ENCODE results near the gene SERPINB6.

The SERPINB6 gene

DNA sequence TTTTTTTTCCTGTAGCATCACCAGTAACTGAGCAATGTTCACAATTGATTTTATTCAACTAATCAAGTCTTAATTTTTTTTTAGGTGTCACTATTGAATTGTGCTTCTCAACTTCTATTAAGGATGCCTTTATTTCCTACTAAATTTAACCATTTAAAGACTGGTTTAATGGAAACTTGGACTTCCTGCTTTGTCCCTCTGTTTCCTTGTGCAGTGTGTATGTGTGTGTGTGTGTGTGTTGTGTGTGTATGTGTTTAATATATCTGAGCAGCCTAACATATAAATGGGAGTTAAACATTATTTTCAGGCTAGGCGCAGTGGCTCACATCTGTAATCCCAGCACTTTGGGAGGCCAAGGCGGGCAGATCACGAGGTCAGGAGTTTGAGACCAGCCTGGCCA is 1.8 kb downstream of the SERPINB6 start:
- Histone ChIP-seq H3K9ac (ENCODE audit: low read depth in 1 of 2, low read length in 2 of 2) (peak overlapping the region; percentile 64 to 77), H3K27ac (ENCODE audit: low read depth, low read length) (peak overlapping the region; percentile 23), H3K4me3 (ENCODE audit: low read depth in 1 of 2, low read length in 2 of 2) (peak overlapping the region; percentile 17 to 27), H3K27me3 (ENCODE audit: control insufficient read depth in 1 of 2, insufficient read depth in 2 of 2, low read length in 2 of 2) (no peaks in the 10 kb centered on the region), H3K9me3 (ENCODE audit: control insufficient read depth in 1 of 2, low read length in 2 of 2) (no peaks in the 10 kb centered on the region), H3K4me1 (ENCODE audit: control insufficient read depth in 1 of 2, insufficient read depth in 2 of 2, low read length in 2 of 2) (peaks cover 18 to 33% of the 10 kb centered on the region in 2 donors), H3K36me3 (ENCODE audit: control insufficient read depth in 1 of 2, insufficient read depth in 2 of 2, low read length in 2 of 2) (peaks cover 0 to 9% of the 10 kb centered on the region in 2 donors)

- H3K9me3 ChIP-seq (ENCODE audit: control insufficient read depth in 1 of 2, low read length in 2 of 2), result no peaks in the 10 kb centered on the region
- no peak overlapping the region for H3K9ac ChIP-seq (ENCODE audit: low read depth in 1 of 2, low read length in 2 of 2)
- H3K27ac ChIP-seq (ENCODE audit: low read depth, low read length), result no peak overlapping the region
These were observed 2.7 kb downstream of the SERPINB6 start for GRCh38 chr6:2968600-2969135.

GRCh38 chr6:2967936-2968335 is 3.4 kb downstream of the SERPINB6 start:
- Histone ChIP-seq H3K9me3 (ENCODE audit: control insufficient read depth in 1 of 2, low read length in 2 of 2) (no peaks in the 10 kb centered on the region), H3K27me3 (ENCODE audit: control insufficient read depth in 1 of 2, insufficient read depth in 2 of 2, low read length in 2 of 2) (no peaks in the 10 kb centered on the region), H3K27ac (ENCODE audit: low read depth, low read length) (no peak overlapping the region), H3K4me1 (ENCODE audit: control insufficient read depth in 1 of 2, insufficient read depth in 2 of 2, low read length in 2 of 2) (peaks cover 27 to 41% of the 10 kb centered on the region in 2 donors), H3K9ac (ENCODE audit: low read depth in 1 of 2, low read length in 2 of 2) (peak overlapping the region in 1 of 2 donors; percentile 43), H3K4me3 (ENCODE audit: low read depth in 1 of 2, low read length in 2 of 2) (no peak overlapping the region), H3K36me3 (ENCODE audit: control insufficient read depth in 1 of 2, insufficient read depth in 2 of 2, low read length in 2 of 2) (peaks cover 0 to 9% of the 10 kb centered on the region in 2 donors)

More at GRCh38 chr6:2968600-2969135, 2.7 kb downstream of the SERPINB6 start:
- H3K4me3 ChIP-seq (ENCODE audit: low read depth in 1 of 2, low read length in 2 of 2), result no peak overlapping the region
- peaks cover 21 to 35% of the 10 kb centered on the region in 2 donors for H3K4me1 ChIP-seq (ENCODE audit: control insufficient read depth in 1 of 2, insufficient read depth in 2 of 2, low read length in 2 of 2)
- H3K27me3 ChIP-seq (ENCODE audit: control insufficient read depth in 1 of 2, insufficient read depth in 2 of 2, low read length in 2 of 2), result no peaks in the 10 kb centered on the region
- peaks cover 0 to 9% of the 10 kb centered on the region in 2 donors for H3K36me3 ChIP-seq (ENCODE audit: control insufficient read depth in 1 of 2, insufficient read depth in 2 of 2, low read length in 2 of 2)

GRCh38 chr6:2966347-2966746 is 5.0 kb downstream of the SERPINB6 start:
- Histone ChIP-seq H3K4me3 (ENCODE audit: low read depth in 1 of 2, low read length in 2 of 2) (no peak overlapping the region), H3K4me1 (ENCODE audit: control insufficient read depth in 1 of 2, insufficient read depth in 2 of 2, low read length in 2 of 2) (peaks cover 41 to 57% of the 10 kb centered on the region in 2 donors), H3K9me3 (ENCODE audit: control insufficient read depth in 1 of 2, low read length in 2 of 2) (no peaks in the 10 kb centered on the region), H3K9ac (ENCODE audit: low read depth in 1 of 2, low read length in 2 of 2) (peak overlapping the region in 1 of 2 donors; percentile 3), H3K27ac (ENCODE audit: low read depth, low read length) (no peak overlapping the region), H3K27me3 (ENCODE audit: control insufficient read depth in 1 of 2, insufficient read depth in 2 of 2, low read length in 2 of 2) (no peaks in the 10 kb centered on the region), H3K36me3 (ENCODE audit: control insufficient read depth in 1 of 2, insufficient read depth in 2 of 2, low read length in 2 of 2) (peaks cover 0 to 9% of the 10 kb centered on the region in 2 donors)

DNA sequence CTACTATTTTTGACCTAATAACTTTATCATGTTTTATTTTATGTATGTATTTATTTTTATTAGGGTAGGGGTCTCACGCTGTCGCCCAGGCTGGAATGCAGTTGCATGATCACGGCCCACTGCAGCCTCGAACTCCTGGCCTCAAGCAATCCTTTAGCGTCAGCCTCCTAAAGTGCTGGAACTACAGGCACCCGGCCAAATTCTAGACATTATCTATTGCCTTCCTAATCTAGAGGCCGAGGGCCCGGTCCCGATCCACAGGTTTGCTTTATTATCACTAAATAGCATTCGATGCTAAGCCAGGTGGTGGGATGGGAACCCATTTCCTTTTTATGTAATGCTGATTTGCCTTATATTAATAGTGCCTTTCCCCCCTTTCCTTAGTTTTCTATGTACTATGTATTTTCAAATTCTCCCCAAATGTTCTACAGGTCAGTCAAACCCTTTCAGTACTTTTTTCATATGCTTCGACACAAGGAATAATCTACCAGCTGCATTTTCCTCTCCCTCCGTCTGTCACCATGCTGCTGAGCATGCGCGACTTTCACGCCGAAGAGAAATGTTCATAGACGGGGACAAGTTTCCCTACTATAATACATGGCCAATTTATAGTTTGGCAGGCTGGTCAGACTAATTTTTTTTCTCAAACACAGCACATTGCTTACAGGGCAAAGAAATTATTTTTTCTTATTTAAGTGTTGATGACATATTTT is 6.4 kb downstream of the SERPINB6 start:
- H3K27ac ChIP-seq (ENCODE audit: low read depth, low read length), result no peak overlapping the region

GRCh38 chr6:2963756-2964155 is 7.6 kb downstream of the SERPINB6 start:
- H3K9ac ChIP-seq (ENCODE audit: low read depth in 1 of 2, low read length in 2 of 2), result no peak overlapping the region
- no peaks in the 10 kb centered on the region for H3K9me3 ChIP-seq (ENCODE audit: control insufficient read depth in 1 of 2, low read length in 2 of 2)
- H3K36me3 ChIP-seq (ENCODE audit: control insufficient read depth in 1 of 2, insufficient read depth in 2 of 2, low read length in 2 of 2), result peaks cover 0 to 22% of the 10 kb centered on the region in 2 donors
- no peak overlapping the region for H3K27ac ChIP-seq (ENCODE audit: low read depth, low read length)
- no peak overlapping the region for H3K4me3 ChIP-seq (ENCODE audit: low read depth in 1 of 2, low read length in 2 of 2)
- peaks cover 57 to 63% of the 10 kb centered on the region in 2 donors for H3K4me1 ChIP-seq (ENCODE audit: control insufficient read depth in 1 of 2, insufficient read depth in 2 of 2, low read length in 2 of 2)
- H3K27me3 ChIP-seq (ENCODE audit: control insufficient read depth in 1 of 2, insufficient read depth in 2 of 2, low read length in 2 of 2), result no peaks in the 10 kb centered on the region

More for the DNA sequence above, 6.4 kb downstream of the SERPINB6 start:
- Histone ChIP-seq H3K4me1 (ENCODE audit: control insufficient read depth in 1 of 2, insufficient read depth in 2 of 2, low read length in 2 of 2) (peaks cover 55 to 63% of the 10 kb centered on the region in 2 donors), H3K27me3 (ENCODE audit: control insufficient read depth in 1 of 2, insufficient read depth in 2 of 2, low read length in 2 of 2) (no peaks in the 10 kb centered on the region), H3K36me3 (ENCODE audit: control insufficient read depth in 1 of 2, insufficient read depth in 2 of 2, low read length in 2 of 2) (peaks cover 0 to 13% of the 10 kb centered on the region in 2 donors), H3K9ac (ENCODE audit: low read depth in 1 of 2, low read length in 2 of 2) (no peak overlapping the region), H3K9me3 (ENCODE audit: control insufficient read depth in 1 of 2, low read length in 2 of 2) (no peaks in the 10 kb centered on the region), H3K4me3 (ENCODE audit: low read depth in 1 of 2, low read length in 2 of 2) (no peak overlapping the region)

DNA sequence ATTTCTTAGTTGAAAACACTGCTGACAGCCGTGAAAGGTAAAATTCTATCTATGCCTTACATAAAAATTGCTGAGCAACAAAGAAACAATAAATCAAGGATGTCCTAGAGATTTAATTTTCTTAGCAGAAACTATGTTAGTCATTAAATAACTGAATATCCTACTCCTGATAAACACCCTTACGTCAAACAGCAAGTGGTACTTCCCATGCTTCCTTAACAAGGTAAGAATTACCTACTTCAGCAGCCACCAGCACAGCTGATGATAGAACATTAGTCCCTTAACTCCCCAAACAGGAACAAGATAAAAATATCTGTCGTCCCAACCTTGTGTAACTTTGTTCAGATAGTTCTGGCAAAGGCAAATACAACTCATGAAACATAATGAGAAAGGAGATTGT is 8.7 kb downstream of the SERPINB6 start:
- peak overlapping the region; percentile 13 for H3K27ac ChIP-seq (ENCODE audit: low read depth, low read length)
- H3K9me3 ChIP-seq (ENCODE audit: control insufficient read depth in 1 of 2, low read length in 2 of 2), result no peaks in the 10 kb centered on the region
- H3K4me3 ChIP-seq (ENCODE audit: low read depth in 1 of 2, low read length in 2 of 2), result peak overlapping the region in 1 of 2 donors; percentile 26
- peak overlapping the region; percentile 52 to 53 for H3K9ac ChIP-seq (ENCODE audit: low read depth in 1 of 2, low read length in 2 of 2)
- no peaks in the 10 kb centered on the region for H3K27me3 ChIP-seq (ENCODE audit: control insufficient read depth in 1 of 2, insufficient read depth in 2 of 2, low read length in 2 of 2)
- H3K4me1 ChIP-seq (ENCODE audit: control insufficient read depth in 1 of 2, insufficient read depth in 2 of 2, low read length in 2 of 2), result peaks cover 68 to 73% of the 10 kb centered on the region in 2 donors
- peaks cover 6 to 25% of the 10 kb centered on the region in 2 donors for H3K36me3 ChIP-seq (ENCODE audit: control insufficient read depth in 1 of 2, insufficient read depth in 2 of 2, low read length in 2 of 2)

DNA sequence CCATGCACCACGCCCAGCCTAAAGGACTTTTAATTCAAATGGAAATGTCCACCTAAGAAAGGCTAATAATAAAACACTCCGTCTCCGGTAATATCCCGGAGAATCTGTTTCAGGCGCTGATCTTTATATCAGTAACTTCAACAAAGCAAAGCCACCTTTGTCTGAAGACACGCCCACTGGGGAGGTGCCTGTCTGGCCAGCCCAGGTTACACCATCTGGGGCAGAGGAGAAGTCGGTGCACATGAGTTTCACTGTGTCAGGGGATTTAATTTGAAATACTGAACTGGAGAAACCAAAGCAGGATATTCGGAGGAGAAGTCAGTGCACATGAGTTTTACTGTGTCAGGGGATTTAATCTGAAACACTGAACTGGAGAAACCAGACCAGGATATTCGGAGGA is 9.4 kb downstream of the SERPINB6 start:
- H3K9me3 ChIP-seq (ENCODE audit: control insufficient read depth in 1 of 2, low read length in 2 of 2), result no peaks in the 10 kb centered on the region
- peaks cover 10 to 29% of the 10 kb centered on the region in 2 donors for H3K36me3 ChIP-seq (ENCODE audit: control insufficient read depth in 1 of 2, insufficient read depth in 2 of 2, low read length in 2 of 2)
- H3K4me1 ChIP-seq (ENCODE audit: control insufficient read depth in 1 of 2, insufficient read depth in 2 of 2, low read length in 2 of 2), result peaks cover 74 to 77% of the 10 kb centered on the region in 2 donors
- H3K27me3 ChIP-seq (ENCODE audit: control insufficient read depth in 1 of 2, insufficient read depth in 2 of 2, low read length in 2 of 2), result no peaks in the 10 kb centered on the region
- H3K9ac ChIP-seq (ENCODE audit: low read depth in 1 of 2, low read length in 2 of 2), result peak overlapping the region; percentile 52 to 53
- H3K4me3 ChIP-seq (ENCODE audit: low read depth in 1 of 2, low read length in 2 of 2), result peak overlapping the region; percentile 37 to 56
- H3K27ac ChIP-seq (ENCODE audit: low read depth, low read length), result peak overlapping the region; percentile 17

- H3K9ac ChIP-seq (ENCODE audit: low read depth in 1 of 2, low read length in 2 of 2), result peak overlapping the region; percentile 34 to 53
- peaks cover 13 to 33% of the 10 kb centered on the region in 2 donors for H3K36me3 ChIP-seq (ENCODE audit: control insufficient read depth in 1 of 2, insufficient read depth in 2 of 2, low read length in 2 of 2)
- peak overlapping the region; percentile 17 for H3K27ac ChIP-seq (ENCODE audit: low read depth, low read length)
- H3K9me3 ChIP-seq (ENCODE audit: control insufficient read depth in 1 of 2, low read length in 2 of 2), result no peaks in the 10 kb centered on the region
- H3K4me3 ChIP-seq (ENCODE audit: low read depth in 1 of 2, low read length in 2 of 2), result peak overlapping the region; percentile 37 to 56
- peaks cover 72% of the 10 kb centered on the region in 2 donors for H3K4me1 ChIP-seq (ENCODE audit: control insufficient read depth in 1 of 2, insufficient read depth in 2 of 2, low read length in 2 of 2)
- H3K27me3 ChIP-seq (ENCODE audit: control insufficient read depth in 1 of 2, insufficient read depth in 2 of 2, low read length in 2 of 2), result no peaks in the 10 kb centered on the region
These were observed 9.9 kb downstream of the SERPINB6 start for GRCh38 chr6:2961506-2961905.

DNA sequence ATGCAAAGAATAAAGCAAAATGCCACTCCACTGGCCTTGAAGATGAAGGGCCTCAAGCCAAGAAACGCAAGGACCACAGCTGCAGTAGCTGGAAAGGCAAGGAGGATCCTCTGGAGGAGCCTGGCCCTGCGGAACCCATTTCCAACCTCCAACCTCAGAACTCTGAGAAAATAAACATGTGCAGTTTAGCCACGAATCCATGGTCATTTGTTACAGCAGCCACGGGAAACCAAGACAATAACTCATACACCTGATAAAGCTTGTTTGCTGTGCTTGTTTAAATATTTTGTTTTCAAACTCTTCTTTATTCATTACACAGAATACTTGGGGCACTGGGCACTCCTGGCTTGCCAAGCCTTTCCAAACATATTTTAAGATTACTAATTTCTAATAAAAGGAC is 10.4 kb downstream of the SERPINB6 start:
- Histone ChIP-seq H3K9me3 (ENCODE audit: control insufficient read depth in 1 of 2, low read length in 2 of 2) (no peaks in the 10 kb centered on the region), H3K27me3 (ENCODE audit: control insufficient read depth in 1 of 2, insufficient read depth in 2 of 2, low read length in 2 of 2) (no peaks in the 10 kb centered on the region), H3K27ac (ENCODE audit: low read depth, low read length) (no peak overlapping the region), H3K4me1 (ENCODE audit: control insufficient read depth in 1 of 2, insufficient read depth in 2 of 2, low read length in 2 of 2) (peaks cover 66 to 69% of the 10 kb centered on the region in 2 donors), H3K36me3 (ENCODE audit: control insufficient read depth in 1 of 2, insufficient read depth in 2 of 2, low read length in 2 of 2) (peaks cover 17 to 39% of the 10 kb centered on the region in 2 donors), H3K9ac (ENCODE audit: low read depth in 1 of 2, low read length in 2 of 2) (peak overlapping the region in 1 of 2 donors; percentile 53), H3K4me3 (ENCODE audit: low read depth in 1 of 2, low read length in 2 of 2) (peak overlapping the region in 1 of 2 donors; percentile 24)
